GM10266 (cell line): Measurements from ENCODE around the gene SEMG1.

ENCODE experiments used
- DNase-seq: peaks from one replicate; pipeline ENCODE4 v3.0.0; 2012; ENCODE audit errors: extremely low spot score
- TF ChIP-seq, protein P1 (sequence below): IDR thresholded peaks from 2 replicates; pipeline ENCODE4 v1.5.1; 2012; ENCODE audit warnings: mild to moderate bottlenecking, low read depth; ENCODE audit not compliant: control insufficient read depth, insufficient read depth; ENCODE audit errors: missing control alignments

The SEMG1 gene

DNA sequence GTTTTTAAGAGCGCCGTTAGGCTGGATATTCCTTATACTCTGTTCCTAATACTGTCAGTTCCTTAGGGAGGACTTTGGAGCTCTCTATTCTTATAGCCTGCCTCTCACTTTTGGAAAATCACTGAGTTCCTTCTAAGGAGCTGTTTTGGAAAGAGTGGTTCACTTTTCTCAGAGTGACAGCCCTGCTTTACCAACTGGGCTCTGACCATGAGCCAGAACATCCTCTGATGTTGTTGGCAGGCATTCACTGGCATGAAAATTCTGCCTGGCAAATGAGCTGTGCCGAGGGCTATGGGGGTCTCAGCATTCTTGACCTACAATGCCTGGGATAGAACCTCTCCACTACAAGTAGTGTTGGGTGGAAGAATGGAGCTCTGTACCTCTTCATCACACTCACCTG lies 14.9 kb upstream of the SEMG1 start:
- TF ChIP-seq, protein P1, sequence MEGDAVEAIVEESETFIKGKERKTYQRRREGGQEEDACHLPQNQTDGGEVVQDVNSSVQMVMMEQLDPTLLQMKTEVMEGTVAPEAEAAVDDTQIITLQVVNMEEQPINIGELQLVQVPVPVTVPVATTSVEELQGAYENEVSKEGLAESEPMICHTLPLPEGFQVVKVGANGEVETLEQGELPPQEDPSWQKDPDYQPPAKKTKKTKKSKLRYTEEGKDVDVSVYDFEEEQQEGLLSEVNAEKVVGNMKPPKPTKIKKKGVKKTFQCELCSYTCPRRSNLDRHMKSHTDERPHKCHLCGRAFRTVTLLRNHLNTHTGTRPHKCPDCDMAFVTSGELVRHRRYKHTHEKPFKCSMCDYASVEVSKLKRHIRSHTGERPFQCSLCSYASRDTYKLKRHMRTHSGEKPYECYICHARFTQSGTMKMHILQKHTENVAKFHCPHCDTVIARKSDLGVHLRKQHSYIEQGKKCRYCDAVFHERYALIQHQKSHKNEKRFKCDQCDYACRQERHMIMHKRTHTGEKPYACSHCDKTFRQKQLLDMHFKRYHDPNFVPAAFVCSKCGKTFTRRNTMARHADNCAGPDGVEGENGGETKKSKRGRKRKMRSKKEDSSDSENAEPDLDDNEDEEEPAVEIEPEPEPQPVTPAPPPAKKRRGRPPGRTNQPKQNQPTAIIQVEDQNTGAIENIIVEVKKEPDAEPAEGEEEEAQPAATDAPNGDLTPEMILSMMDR = no peak
- DNase-seq = no peak

DNA sequence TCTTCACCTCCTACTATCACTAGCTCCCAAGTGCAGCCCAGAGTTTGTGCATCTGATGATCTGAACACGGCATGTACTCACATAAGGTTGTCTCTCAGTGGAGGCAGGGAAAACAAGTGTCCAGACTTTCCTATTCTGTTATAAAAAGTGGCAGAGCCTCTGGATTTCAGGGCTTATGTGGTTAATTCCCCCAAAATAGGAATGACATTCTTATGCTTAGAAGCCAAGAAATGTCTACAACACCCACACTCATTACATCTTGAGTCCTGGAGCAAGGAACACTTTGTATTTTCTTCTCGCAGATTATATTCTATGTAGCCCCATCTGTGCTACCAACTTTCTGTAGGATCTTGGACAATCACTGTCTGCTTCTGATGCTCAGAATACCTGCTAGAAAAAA lies 13.5 kb upstream of the SEMG1 start:
- TF ChIP-seq, protein P1 = no peak

DNA sequence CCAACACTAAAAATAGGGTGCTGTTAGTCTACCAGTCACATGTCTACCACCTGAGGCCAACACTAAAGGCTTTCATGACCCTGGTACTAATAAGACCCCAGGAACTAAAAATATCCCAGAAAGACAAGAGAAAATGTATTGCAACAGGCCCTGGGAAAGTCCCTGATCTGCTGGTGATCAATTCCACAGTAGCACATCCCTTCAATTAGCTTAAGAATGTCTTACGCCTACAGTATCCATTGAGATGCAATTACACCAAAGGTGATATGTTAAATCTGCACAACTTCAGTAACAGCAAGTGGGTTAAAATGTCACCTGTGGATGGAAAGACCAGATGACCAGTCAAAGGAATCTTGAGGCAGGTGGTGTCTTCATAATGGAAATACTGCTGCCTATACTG lies 3.1 kb downstream of the SEMG1 start:
- no peak for DNase-seq
- TF ChIP-seq, protein P1 = no peak

More for the DNA sequence above, 13.5 kb upstream of the SEMG1 start:
- DNase-seq = no peak

DNA sequence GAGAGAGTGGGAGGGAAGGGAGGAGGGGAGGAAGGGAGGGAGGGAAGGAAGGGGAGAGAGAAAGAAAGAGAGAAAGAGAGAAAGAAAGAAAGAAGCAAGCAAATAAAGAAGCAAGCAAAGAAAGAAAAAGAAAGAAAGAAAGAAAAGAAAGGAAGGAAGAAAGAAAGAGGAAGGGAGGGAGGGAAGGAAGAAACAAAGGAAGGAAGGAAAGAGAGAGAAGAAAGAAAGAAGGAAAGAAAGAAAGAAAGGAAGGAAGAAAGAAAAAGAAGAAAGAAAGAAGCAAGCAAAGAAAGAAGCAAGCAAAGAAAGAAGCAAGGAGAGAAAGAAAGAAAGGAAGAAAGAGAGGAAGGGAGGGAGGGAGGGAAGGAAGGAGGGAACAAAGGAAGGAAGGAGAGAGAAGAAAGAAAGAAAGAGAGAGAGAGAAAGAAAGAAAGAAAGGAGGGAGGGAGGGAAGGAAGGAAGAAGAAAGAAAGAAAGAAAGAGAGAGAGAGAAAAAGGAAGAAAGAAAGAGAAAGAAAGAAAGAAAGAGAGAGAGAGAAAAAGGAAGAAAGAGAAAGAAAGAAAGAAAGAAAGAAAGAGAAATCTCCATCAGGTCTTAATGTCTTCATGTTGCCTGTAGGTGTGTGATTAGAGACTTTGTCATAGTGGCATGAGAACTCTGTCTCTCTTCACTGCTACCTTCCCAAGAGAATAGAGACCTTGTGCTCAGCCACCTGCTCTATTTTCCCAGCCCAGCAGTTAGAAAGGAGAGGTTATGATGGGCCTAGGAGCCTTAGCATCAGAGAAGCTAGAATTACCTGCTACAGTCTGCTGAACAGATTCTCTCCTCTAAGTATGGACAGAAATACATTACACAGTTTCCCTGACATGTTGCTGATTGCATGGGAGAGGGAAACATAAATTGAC lies 5.0 kb downstream of the SEMG1 start:
- TF ChIP-seq, protein P1 = no peak
- no peak for DNase-seq

DNA sequence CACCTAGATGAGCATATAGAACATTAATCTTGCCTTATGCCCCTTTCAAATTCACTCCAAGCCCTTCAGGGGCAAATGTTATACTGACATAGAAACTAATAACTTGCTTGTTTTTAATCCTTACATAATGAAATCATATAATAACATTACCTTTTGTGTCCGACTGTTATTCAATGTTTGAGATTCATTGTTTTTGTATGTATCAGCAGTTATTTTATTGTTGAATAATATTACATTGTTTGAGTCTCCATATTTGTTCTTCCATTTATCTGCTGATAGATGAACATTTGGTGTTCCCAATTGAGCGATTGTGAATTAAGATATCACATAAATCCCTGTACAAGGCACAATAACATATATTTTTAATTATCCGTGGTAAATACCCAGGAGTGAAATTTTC lies 6.0 kb downstream of the SEMG1 start:
- TF ChIP-seq, protein P1 = no peak
- DNase-seq = no peak

DNA sequence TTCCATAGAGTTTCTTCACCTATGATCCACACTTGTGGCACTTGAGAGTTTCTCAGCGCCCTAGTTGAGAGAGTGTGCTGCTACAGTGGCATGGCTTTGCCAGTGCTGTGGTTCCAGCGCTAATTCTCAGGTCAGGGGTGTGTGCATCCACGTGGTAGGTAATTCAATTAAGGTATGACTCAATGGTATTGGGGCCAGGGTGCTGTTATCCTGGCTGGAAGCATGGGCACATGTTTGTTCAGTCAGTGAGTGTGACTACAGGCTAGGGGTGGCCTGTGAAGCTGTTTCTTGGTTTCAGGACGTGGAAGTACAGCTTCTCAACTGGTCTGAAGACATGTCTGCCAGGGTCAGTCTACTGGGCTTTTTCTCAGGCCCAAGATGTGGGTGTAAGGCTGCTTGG lies 11.3 kb downstream of the SEMG1 start:
- DNase-seq = no peak

DNA sequence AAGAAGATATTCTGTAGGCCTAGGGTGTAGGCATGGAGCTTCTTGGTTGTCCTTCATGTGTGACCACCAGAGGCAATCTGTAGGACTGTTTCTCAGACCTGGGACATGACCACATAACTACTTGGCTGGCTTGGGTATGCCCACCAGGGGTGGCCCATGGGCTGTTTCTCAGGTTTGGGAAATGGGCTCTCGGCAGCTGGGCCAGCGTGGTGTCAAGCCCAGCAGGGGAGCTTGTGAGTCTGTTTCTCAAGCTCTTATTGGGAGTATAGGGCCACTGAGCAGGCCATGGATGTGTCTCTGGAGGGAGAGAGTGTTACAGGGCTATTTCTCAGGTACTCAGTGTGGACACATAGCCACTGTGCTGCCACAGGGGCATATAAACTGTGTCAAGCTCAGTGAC lies 11.8 kb downstream of the SEMG1 start:
- DNase-seq = no peak
- TF ChIP-seq, protein P1 = no peak

More for the DNA sequence above, 11.3 kb downstream of the SEMG1 start:
- TF ChIP-seq, protein P1 = no peak
